HepG2 (cell line): ENCODE measurements around the gene VPS13D. TPM values are rescaled to one million over a fixed set of nuclear protein-coding genes. Genes with fewer than 3 reads are reported as not detected.
A peak's percentile ranks its signal among the peaks of the same experiment; 100 is the strongest.

Source experiments
- ARHGAP35 ChIP-seq: sonication (generic); formaldehyde crosslinking; IDR thresholded peaks from 2 replicates; pipeline ENCODE4 v1.9.0; 2022; ENCODE audit warnings: mild to moderate bottlenecking, inconsistent platforms, moderate library complexity, missing genetic modification reagents, borderline replicate concordance
- ATF1 ChIP-seq: IDR thresholded peaks from 2 replicates; pipeline ENCODE4 v1.6.1; 2016; ENCODE audit warnings: mild to moderate bottlenecking, control low read depth
- BCL3 ChIP-seq: sonication (generic); formaldehyde crosslinking; IDR thresholded peaks from 2 replicates; pipeline ENCODE4 v1.5.1; 2020; ENCODE audit warnings: mild to moderate bottlenecking, missing genetic modification reagents, moderate library complexity
- CCDC6 ChIP-seq: sonication (generic); formaldehyde crosslinking; IDR thresholded peaks from 2 replicates; pipeline ENCODE4 v1.8.1; 2022; ENCODE audit warnings: mild to moderate bottlenecking, missing genetic modification reagents, moderate library complexity
- GPBP1L1 ChIP-seq: sonication (generic); formaldehyde crosslinking; IDR thresholded peaks from 2 replicates; pipeline ENCODE4 v1.5.0; 2020; ENCODE audit warnings: mild to moderate bottlenecking, missing genetic modification reagents
- HNRNPLL ChIP-seq: fragments of 200-400 bp; formaldehyde crosslinking; IDR thresholded peaks from 2 replicates; pipeline ENCODE4 v1.6.1; 2017; ENCODE audit warnings: mild to moderate bottlenecking, low read depth, low read length; ENCODE audit not compliant: poor library complexity, severe bottlenecking
- JUND ChIP-seq: sonication (generic); formaldehyde crosslinking; IDR thresholded peaks from 2 replicates; pipeline ENCODE4 v1.8.0; 2022; ENCODE audit warnings: mild to moderate bottlenecking, missing genetic modification reagents
- NFRKB ChIP-seq: fragments of 450-650 bp; IDR thresholded peaks from 2 replicates; pipeline ENCODE4 v1.6.1; 2017
- NR2F1 ChIP-seq, 2 experiments: fragments of 450-650 bp in 1 of 2; formaldehyde crosslinking in 1 of 2; IDR thresholded peaks; 2 replicates each; pipeline versions ENCODE4 v1.5.0 to v1.6.1; 2016 to 2020; ENCODE audit warnings: mild to moderate bottlenecking in 1 of 2, missing compliant biosample characterization in 1 of 2, missing genetic modification reagents in 1 of 2, moderate library complexity in 1 of 2
- POLR2G ChIP-seq: fragments of 200-400 bp; formaldehyde crosslinking; IDR thresholded peaks from 2 replicates; pipeline ENCODE4 v1.6.1; 2018; ENCODE audit warnings: mild to moderate bottlenecking, low read depth, low read length, moderate library complexity
- RFX3 ChIP-seq: IDR thresholded peaks from 2 replicates; pipeline ENCODE4 v1.6.1; 2016; ENCODE audit warnings: missing biosample characterization, missing genetic modification reagents
- SP4 ChIP-seq: sonication (generic); formaldehyde crosslinking; IDR thresholded peaks from 2 replicates; pipeline ENCODE4 v1.8.1; 2023; ENCODE audit warnings: mild to moderate bottlenecking, missing genetic modification reagents
- TGIF2 ChIP-seq: IDR thresholded peaks from 2 replicates; pipeline ENCODE4 v1.6.1; 2016; ENCODE audit warnings: control low read depth, missing compliant biosample characterization
- ZIK1 ChIP-seq: sonication (generic); formaldehyde crosslinking; IDR thresholded peaks from 2 replicates; pipeline ENCODE4 v1.5.0; 2020; ENCODE audit warnings: mild to moderate bottlenecking, low read depth, missing genetic modification reagents, borderline replicate concordance
- ZNF205 ChIP-seq: IDR thresholded peaks from 2 replicates; pipeline ENCODE4 v1.6.1; 2018; ENCODE audit warnings: missing biosample characterization, missing genetic modification reagents
- ZNF512 ChIP-seq: sonication (generic); formaldehyde crosslinking; IDR thresholded peaks from 2 replicates; pipeline ENCODE4 v1.4.0; 2020; ENCODE audit warnings: mild to moderate bottlenecking, missing genetic modification reagents
- ZNF567 ChIP-seq: sonication (generic); formaldehyde crosslinking; IDR thresholded peaks from 2 replicates; pipeline ENCODE4 v1.8.1; 2023; ENCODE audit warnings: mild to moderate bottlenecking, missing genetic modification reagents, borderline replicate concordance
- ZNF570 ChIP-seq: sonication (generic); formaldehyde crosslinking; IDR thresholded peaks from 2 replicates; pipeline ENCODE4 v1.4.0; 2020; ENCODE audit warnings: mild to moderate bottlenecking, missing genetic modification reagents, borderline replicate concordance
- polyA plus RNA-seq, 8 experiments: library from polyadenylated mRNA; depleted of rRNA in 3 of 8; stranded (reverse) in 7 of 8; unstranded in 1 of 8; fragments of >200 nt; fragmentation: Illumina TruSeq in 4 of 8; extraction: Trizol in 4 of 8; gene quantifications; 2 replicates each; pipeline versions ENCODE4 v1.2.1 to v1.2.3, GENCODE V29; 2011 to 2016; ENCODE audit warnings: low read depth in 4 of 8, missing spikeins in 1 of 8, mixed read lengths in 1 of 8; ENCODE audit not compliant: insufficient read depth in 1 of 8
- total RNA-seq, 5 experiments: library from RNA; depleted of rRNA; stranded (reverse); fragments of >200 nt; fragmentation: Illumina TruSeq; extraction: Trizol; gene quantifications; 2 replicates each; pipeline ENCODE4 v1.2.3, GENCODE V29; 2016; ENCODE audit warnings: low read depth in 1 of 5
- TF ChIP-seq, protein P1 (sequence below): sonication (generic); formaldehyde crosslinking; IDR thresholded peaks from 2 replicates; pipeline ENCODE4 v1.5.1; 2020; ENCODE audit warnings: mild to moderate bottlenecking, moderate library complexity, missing genetic modification reagents
- TF ChIP-seq, protein P2 (sequence below): sonication (generic); formaldehyde crosslinking; IDR thresholded peaks from 2 replicates; pipeline ENCODE4 v1.5.0; 2020; ENCODE audit warnings: missing genetic modification reagents, mild to moderate bottlenecking, borderline replicate concordance
- TF ChIP-seq, protein P3 (sequence below): sonication (generic); formaldehyde crosslinking; IDR thresholded peaks from 2 replicates; pipeline ENCODE4 v1.8.1; 2023; ENCODE audit warnings: mild to moderate bottlenecking, moderate library complexity, missing genetic modification reagents

VPS13D gene
- total and polyA plus RNA-seq, 2 of the 13 experiments (the other 11 are each of a cell fraction or from before 2014, with no cell fraction given) = 8.6 to 13.9 TPM

DNA sequence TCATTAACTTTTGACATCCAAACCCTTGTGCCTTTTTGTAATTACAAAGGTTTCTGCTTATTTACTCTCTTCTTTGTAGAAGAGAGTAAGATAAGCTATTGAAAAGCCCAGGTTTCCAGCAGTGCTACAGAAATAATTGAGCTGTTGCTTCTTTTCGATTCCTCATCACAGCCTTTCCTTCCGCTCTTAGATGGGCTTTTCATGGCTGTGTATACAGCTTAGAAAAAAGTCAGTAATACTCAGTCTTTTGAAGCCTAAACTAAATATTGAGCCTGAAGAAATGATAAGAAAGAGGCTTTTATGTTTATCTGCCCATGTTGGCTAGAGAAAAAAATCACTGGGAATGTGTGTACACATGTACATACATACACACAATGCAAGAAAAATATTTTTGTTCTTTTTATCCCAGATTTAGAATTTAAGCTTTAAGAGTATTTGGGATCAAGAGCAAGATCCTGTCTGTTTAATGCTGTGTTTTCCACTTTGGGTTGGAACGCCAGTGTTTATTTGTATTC is 172.4 kb downstream of the VPS13D start (continued):
- 0 out of 4 replicates have a peak, but pooled peaks of 1 of the 2 experiments have one; percentile 30 for TF ChIP-seq NR2F1 (CRISPR knock-in tag; IDR thresholded peaks at IDR 0.05)
- TF ChIP-seq GPBP1L1 = no peak
- no peak for TF ChIP-seq CCDC6
- no peak for TF ChIP-seq ZNF570 (CRISPR knock-in tag)
- TF ChIP-seq, protein P1, sequence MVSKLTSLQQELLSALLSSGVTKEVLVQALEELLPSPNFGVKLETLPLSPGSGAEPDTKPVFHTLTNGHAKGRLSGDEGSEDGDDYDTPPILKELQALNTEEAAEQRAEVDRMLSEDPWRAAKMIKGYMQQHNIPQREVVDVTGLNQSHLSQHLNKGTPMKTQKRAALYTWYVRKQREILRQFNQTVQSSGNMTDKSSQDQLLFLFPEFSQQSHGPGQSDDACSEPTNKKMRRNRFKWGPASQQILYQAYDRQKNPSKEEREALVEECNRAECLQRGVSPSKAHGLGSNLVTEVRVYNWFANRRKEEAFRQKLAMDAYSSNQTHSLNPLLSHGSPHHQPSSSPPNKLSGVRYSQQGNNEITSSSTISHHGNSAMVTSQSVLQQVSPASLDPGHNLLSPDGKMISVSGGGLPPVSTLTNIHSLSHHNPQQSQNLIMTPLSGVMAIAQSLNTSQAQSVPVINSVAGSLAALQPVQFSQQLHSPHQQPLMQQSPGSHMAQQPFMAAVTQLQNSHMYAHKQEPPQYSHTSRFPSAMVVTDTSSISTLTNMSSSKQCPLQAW = no peak
- no peak for TF ChIP-seq JUND (CRISPR knock-in tag)
- TF ChIP-seq SP4 (CRISPR knock-in tag) = no peak
- TF ChIP-seq ZNF205 = peak; percentile 42; the same call in 1 of the 2 replicates
- TF ChIP-seq, protein P2, sequence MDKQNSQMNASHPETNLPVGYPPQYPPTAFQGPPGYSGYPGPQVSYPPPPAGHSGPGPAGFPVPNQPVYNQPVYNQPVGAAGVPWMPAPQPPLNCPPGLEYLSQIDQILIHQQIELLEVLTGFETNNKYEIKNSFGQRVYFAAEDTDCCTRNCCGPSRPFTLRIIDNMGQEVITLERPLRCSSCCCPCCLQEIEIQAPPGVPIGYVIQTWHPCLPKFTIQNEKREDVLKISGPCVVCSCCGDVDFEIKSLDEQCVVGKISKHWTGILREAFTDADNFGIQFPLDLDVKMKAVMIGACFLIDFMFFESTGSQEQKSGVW (CRISPR knock-in tag) = no peak
- no peak for TF ChIP-seq POLR2G
- TF ChIP-seq RFX3 (CRISPR knock-in tag) = no peak
- no peak for TF ChIP-seq ZNF567
- TF ChIP-seq ARHGAP35 (CRISPR knock-in tag) = no peak
- no peak for TF ChIP-seq NFRKB
- TF ChIP-seq, protein P3, sequence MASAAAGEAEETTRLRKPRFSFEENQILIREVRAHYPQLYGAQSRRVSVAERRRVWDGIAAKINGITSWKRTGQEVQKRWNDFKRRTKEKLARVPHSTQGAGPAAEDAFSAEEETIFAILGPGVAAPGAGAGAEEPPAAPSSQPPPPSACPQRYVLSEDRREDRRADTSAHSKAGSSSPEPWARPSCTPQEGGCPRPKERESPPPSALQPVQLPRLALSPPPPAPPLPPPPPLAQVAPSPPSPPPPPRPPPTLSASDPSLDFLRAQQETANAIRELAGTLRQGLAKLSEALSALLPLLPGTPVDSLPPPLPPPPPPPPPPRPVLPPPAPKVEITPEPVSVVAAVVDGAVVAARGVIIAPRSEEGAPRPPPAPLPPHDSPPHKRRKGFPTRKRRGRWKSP (CRISPR knock-in tag) = no peak
- no peak for TF ChIP-seq HNRNPLL
- TF ChIP-seq TGIF2 = no peak
- TF ChIP-seq BCL3 = no peak
- TF ChIP-seq ATF1 (CRISPR knock-in tag) = peak; percentile 78
- no peak for TF ChIP-seq ZIK1 (CRISPR knock-in tag)
- no peak for TF ChIP-seq ZNF512 (CRISPR knock-in tag)
